HG03064 (cell line): ENCODE results near the gene PRM1.

ENCODE experiments used
- ATAC-seq: cut with Tn5 transposase; IDR thresholded peaks from one replicate; pipeline ENCODE4 v1.9.1; 2021; ENCODE audit warnings: low read depth; ENCODE audit not compliant: unreplicated experiment

PRM1 gene

DNA sequence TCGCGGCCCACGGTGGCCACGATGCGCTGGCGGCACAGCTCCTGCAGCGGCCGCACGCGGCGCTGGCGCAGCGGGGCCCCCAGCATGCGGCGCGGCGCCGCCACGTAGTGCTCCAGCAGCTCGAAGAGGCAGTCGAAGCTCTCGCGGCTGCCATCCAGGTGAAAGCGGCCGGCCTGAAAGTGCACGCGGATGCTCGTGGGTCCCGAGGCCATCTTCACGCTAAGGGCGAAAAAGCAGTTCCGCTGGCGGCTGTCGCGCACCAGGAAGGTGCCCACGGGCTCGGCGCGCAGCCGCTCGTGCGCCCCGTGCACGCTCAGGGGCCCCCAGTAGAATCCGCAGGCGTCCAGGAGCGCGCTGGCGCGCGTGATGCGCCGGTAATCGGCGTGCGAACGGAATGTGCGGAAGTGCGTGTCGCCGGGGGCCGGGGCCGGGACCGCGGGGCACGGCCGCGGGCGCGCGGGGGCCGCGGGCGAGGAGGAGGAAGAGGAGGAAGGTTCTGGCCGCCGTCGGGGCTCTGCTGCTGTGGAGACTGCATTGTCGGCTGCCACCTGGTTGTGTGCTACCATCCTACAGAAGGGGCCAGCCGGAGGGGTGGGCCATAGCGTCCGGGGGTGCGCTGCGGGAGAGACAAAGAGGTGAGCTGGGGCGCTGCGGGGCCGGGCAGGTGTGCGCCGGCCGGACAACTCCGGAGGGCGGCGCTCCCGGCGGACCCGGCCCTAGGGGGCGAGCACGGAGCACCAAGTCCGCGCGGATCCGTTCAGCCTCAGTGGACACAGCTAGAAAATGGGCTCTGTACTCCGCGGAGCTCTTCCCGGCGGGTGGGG, 26.0 kb downstream of the PRM1 start:
- ATAC-seq = peak; percentile 0

DNA sequence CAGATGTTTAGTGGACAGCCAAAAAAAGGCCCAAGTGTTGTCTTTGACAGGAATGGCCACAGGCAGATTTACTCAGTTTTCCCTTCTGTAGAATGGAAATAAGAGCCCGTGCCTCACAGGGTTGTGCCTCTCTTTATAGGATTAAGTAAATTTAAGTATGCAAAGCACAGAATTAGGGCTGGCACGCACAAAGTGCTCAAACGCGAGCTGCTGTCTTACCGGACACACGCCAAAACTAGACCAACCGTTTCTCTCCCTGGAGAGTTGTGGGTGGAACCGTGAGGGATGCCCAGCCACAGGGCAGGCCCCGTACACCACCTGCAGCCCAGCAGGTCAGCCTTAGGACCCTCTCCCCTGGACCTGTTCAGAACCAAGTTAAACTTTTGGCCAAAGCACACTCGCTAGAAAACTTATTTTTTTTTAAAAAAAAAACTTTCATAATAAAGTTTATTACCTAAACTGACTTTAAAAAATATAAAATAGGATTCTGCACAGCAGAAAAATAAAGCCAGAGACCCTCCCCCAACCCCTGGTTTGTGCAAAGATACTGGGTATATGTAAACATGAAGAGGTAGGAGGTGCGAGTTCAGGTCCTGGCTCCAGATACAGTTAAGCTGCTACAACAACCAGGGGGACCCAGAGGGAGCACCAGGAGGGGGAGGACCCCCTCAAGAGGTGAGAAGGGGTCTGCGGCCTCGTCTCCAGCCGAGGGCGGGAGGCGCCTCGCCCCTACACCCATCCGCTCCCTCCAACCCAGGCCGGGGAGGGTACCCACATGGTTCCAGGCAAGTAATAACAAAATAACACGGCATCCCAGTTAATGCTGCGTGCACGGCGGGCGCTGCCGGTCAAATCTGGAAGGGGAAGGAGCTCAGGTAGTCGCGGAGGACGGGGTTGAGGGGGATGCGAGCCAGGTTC, 26.9 kb downstream of the PRM1 start:
- ATAC-seq = no peak

DNA sequence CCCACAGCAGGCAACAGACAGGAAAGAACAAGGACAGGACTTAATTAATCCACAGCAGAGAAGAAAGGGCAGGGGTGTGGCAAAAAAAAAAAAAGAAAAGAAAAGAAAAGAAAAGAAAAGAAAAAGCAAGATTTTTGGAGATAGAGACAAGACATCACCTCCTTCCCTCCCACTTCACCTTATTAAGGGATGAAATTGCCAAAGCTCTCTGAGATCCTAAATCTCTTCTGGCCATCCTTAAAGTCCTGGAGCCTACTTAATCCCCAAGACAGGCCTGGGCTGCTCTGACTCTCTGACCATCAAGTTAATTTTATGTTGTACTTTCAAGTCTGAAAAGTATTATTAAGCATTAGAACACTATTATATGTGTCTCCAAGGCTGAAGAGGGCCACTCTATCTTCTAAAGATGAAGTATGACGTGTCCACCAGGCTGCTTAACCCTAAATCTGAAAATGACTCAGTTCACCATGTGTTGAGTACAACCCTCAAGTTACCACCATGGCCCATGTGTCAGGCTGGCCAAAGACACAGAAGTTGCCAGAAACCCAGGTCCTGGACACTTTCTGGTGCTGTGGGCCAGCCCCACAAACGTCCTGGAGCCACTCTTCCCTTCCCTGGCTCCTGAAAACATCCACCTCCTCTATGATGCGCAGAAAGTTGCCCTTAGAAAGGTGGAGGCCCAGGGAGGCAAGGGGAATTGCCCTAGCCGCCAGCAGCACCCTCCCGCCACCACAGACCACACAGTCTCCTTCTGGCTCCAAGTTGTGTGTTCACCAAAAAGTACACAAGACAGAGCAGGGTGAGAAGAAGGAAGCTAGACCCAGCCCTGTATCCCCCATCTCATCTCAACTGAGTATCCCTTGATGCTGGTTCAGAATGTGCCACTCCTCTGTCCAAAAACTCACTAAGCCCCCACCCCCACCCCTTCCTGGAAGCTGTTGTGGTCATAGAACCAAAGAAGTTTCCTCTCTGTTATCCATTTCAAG, 27.8 kb downstream of the PRM1 start:
- no peak for ATAC-seq

DNA sequence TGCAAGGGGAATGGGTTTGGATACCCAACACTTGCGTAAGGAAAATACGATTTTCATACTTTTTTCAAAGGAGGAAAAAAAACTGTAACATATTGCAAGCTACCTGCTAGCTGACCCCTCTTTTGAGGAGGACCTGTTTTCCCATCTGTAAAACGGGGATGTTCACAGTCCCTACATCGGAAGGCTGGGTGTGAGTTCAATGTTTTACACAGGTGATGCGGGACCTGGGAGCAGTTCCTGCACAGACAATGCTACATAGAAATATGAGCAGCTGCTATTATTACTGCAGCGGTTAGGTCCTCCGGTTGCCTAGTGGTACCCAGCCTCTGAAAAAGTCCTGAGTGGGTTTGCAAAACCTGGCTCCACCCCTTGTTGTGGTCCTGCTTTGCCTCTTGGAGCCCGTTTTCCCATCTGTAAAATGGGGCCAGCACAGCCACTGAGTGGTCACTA, 28.6 kb downstream of the PRM1 start:
- no peak for ATAC-seq

DNA sequence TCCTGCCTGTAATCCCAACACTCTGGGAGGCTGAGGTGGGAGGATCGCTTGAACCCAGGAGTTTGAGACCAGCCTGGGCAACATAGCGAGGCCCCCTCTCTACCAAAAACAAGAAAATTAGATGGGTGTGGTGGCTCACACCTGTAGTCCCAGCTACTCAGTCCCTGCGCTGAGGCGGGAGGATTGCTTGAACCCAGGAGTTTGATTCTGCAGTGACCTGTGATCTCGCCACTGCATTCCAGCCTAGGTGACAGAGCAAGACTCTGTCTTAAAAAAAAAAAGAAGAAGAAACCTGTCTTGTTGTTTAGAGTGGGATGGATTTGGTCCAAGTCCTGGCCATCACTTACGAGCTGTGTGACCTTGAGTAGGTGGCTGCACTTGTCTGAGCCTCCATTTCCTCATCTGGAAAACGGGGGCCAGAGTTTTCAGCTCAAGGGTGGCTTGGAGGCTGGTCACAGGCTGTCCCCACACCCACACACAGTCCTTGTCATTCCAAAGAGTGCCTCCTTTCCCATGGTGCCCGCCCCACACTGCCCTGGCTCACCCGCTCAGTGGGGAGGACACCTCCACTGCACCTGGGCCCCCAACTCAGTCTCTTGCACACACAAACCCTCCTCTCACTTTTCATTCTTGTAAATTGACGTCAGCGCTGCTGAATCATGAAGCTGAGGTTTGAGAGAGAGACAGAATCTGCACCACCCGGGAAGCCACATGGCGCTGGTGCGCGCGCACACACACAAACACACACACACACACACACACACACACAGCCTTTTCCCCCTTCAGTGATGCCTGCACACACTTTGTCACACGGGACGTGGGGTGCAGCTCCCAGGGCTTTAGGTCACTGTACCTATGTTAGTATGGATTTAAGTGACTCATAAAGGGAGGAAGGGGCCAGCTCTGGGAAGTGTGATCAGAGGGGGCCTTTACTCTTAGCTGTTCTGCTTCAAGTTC, 29.3 kb downstream of the PRM1 start:
- ATAC-seq = no peak

DNA sequence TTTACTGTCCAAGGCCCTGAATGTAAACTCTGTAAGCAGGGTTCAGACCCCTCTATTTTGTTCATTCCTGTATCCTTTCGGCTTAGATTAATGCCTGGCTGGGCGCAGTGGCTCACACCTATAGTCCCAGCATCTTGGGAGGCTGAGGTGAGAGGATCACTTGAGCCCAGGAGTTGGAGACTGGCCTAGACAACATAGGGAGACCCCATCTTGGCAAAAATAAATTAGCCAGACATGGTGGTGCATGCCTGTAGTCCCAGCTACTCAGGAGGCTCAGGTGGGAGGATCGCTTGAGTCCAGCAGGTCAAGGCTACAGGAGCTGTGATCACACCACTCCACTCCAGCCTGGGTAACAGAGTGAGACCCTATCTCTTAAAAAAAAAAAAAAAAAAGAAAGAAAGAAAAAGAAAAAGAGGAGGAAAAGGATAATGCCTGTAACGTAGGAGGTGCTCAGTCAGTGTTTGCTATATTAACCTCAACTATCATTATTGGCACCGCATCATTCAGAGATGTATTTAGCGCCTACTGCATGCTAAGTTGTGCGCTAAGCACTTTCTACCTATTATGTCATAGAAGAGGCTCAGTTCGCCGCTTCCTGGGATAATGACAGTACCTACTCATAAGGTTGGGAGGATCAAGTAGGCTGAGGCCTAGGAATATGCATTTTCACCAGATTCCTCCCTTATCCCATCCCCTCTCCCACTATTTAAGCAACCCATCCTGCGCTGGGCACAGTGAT, 30.2 kb downstream of the PRM1 start:
- no peak for ATAC-seq

DNA sequence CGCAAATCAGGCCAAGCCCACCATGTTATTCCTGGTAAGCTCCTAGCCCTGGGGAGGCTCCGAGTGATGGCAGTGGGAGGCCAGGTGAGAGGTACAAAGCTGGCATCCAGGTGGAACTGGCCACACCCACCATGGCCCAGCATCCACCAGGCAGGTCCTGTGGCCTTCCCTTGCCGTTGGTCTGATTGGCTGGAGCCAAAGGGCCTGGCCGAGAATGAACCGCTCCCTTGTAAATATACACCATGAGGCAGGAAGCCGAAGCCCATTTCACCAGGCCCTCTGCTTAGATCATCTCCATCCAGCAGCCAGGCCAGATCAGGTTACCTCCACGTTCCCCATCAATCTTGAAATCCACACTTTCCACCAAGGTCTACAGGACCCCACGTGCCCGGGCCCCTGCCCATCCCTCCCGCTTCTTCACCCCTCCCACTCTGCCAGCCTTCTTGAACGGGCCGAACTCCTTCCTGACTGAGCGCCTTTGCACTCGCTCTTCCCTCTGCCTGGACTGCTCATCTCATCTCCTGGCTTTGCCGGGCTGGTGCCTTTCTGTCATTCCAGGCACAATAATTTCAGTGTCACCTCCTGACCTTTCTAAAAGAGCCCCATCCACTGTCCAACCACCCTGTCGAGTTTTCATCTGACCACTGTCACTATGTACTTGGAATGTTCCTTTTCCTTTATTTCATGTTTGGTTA, 30.9 kb downstream of the PRM1 start:
- ATAC-seq = no peak

DNA sequence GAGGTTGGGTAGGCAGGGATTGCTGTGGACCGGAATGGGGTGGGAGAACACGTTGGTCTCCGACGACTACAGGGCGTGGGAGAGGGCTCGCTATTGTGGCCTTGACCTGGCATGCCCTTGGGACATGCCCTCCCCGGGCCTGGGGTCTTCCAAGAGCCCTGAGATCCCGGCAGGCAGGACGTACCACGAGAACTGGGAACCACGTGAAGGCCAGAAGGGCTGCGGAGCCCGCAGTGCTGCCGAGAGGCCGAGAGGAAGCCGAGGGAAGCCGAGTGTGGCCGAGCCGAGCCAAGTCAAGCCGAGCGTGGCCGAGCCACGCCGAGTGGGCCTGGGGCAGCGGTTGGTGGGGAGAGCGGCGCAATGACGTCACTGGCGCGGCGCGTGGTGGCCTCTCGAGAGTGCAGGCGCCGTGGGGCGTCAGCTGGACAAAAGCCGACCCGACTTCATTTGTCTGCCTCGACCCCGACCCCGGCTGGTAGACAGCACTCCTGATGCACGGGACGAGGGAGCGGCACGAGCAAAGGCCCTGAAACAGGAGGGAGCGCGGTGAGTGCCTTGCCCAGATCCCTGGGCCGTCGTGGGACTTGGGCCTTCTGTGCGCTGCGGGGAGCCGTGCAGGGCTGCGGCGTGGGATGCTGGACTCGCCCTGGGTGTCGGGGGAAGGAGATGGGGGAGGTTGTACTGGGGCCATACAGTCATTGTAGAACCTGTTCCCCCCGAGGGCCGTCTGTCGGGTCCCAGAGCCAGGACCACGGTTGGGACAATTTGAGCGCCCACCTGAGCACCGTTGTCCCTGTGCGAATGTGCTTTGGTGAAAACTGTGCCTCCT, 31.7 kb downstream of the PRM1 start:
- ATAC-seq = no peak

DNA sequence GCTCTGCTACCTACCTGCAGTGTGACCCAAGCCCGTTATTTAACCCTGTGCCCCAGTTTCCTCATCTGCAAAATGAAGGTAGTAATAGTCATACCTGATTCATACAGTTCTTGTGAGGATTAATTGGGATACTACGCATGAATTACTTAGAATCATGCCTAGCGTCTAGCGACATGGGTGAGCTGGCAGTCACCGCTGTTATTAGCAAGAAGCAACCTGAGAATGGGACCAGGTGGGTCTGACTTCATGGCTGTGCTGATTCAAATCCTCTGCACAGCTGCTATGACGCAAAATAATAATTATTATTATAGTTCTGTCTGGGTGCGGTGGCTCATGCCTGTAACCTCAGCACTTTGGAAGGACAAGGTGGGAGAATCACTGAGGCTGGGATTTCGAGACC, 33.0 kb downstream of the PRM1 start:
- ATAC-seq = no peak

DNA sequence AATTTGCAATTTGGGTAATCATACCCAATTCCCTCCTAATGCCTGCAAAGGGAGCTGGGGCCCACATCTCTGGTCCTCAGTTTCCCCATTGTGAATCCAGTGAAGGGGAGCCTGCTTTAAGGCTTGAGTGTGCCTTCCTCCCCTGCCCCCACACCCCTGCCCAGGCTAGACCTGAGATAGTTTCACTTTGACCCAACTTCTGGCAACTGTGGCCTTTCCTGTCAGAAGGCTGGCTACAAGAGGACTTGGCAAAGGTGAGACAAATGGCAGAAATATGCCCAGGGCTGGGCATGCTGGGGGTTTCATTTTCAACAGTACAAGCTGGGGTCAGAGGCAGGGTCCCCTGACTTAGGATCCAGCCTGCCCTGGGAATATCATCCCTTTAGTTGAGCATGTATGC, 35.1 kb downstream of the PRM1 start:
- ATAC-seq = no peak

DNA sequence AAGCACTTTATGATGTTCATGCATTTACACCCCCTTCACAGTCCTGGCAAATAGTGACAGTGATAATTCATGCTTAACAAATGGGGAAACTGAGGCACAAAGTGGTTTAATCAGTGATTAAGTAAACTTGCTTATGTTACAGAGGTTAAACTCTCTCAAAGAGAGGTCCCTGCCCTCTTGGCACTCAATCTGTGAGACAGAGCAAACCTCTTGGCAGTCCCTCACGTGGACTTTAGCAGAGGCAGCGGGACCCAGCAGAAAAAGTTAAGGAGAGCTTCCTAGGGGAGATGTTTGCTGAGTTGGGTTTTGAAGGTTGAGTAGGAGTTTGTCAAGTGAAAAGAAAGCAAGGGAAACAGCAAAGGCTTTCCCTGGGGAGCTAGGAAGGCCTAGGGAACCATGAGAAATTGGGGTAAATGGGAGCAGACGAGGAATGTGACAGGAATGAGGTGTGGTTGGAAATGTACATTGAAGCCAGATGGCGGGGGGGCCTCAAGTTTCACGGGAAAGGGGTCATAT, 35.9 kb downstream of the PRM1 start:
- ATAC-seq = no peak

DNA sequence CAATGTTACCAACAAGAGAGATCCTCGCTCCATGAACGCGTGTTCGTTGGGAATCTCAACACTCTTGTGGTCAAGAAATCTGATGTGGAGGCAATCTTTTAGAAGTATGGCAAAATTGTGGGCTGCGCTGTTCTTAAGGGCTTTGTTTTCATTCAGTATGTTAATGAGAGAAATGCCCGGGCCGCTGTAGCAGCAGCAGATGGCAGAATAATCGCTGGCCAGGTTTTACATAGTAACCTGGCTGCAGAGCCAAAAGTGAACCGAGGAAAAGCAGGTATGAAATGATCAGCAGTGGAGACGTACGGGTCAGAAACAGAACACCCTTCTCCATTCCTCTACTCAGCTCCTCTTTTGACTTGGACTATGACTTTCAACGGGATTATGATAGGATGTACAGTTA, 38.5 kb downstream of the PRM1 start:
- no peak for ATAC-seq

DNA sequence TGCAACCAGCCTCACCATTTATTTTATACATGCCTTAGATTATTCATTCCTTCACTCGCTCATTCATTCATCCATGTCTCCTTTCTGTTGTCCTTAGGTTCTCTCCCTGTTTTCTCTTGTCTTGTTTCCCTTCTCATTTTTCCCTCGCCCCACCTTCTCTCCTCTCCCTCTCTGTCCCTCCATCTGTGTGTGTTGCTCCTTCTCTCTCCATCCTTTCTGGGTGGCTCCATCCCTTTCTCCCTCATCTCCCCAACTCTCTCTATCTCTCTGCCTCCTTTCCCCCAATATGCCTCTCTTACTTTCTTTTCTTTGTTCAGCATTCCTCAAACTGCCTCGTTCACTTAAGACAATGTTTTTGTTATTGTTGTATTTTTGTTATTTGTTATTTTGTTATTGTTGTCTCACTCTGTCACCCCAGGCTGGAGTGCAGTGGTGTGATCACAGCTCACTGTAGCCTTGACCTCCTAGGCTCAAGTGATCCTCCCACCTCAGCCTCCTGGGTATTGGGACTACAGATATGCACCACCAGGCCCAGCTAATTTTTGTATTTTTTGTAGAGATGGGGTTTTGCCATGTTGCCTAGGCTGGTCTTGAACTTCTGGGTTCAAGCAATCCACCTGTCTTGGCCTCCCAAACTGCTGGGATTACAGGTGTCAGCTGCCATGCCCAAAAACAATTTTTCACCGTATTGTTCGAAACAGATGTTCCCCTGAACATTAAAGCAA, 39.5 kb downstream of the PRM1 start:
- no peak for ATAC-seq

DNA sequence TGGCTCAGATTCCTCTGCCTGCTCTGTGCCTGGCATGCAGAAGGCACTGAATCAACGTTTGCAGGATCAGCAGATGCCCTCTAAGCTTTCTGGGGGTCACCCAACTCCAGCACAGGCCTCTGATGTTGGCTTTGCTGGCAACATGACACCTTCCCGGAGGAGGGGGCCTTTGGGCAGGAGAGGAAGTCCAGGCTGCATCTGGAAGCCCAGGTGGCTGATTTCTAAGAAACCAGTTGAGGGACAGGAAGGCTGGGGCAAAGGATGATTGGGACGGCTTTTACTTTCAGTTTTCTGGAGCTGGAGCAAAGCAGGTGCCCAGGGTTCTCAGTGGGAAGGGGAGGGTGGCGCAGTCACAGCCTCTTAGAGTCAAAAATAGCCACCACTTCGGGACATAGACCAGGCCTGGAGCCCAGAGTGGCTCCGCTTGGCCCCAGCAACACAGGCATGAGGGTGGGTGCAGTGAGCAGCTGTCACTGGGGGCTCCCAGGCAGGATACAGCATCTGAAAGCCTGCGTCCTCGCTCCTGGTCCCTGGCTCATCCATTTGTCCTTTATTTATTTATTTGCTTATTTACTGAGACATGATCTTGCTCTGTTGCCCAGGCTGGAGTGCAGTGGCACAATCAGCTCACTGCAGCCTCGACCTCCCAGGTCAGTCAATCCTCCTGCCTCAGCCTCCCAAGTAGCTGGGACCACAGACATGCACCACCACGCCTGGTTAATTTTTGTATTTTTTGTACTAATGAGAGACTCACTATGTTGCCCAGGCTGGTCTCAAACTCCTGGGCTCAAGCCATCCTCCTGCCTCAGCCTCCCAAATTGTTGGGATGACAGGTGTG, 40.3 kb downstream of the PRM1 start:
- ATAC-seq = no peak
